SKM-1 (cell line): ENCODE measurements around the gene NPTX2.
"Not testable (repeated sequence)": the region's sequence is repeated elsewhere in the genome, so short reads cannot be mapped to it uniquely, and the experiment has no call there.

ENCODE experiments used
- DNase-seq: peaks from one replicate; lab custom pipeline; 2025; ENCODE audit not compliant: unreplicated experiment; lab: John Stamatoyannopoulos, UW

Gene NPTX2

GRCh38 chr7:98617051-98617959, at the start of gene NPTX2:
NPTX2 (plus strand) TSS chr7:98617285; CDS start chr7:98617462, 177 bp downstream.
- no peak for DNase-seq

- no peak for DNase-seq
These were observed 49.1 kb upstream of the NPTX2 start for GRCh38 chr7:98567991-98568390.

GRCh38 chr7:98568891-98569290, 48.2 kb upstream of the NPTX2 start:
- DNase-seq: no peak

- no peak for DNase-seq
These were observed 47.3 kb upstream of the NPTX2 start for GRCh38 chr7:98569691-98570337.

GRCh38 chr7:98571006-98571405, 46.1 kb upstream of the NPTX2 start:
- no peak for DNase-seq

- DNase-seq: no peak
These were observed 45.1 kb upstream of the NPTX2 start for GRCh38 chr7:98571986-98572385.

GRCh38 chr7:98572716-98573115, 44.4 kb upstream of the NPTX2 start:
- DNase-seq: not testable (repeated sequence)

- no peak for DNase-seq
These were observed 43.3 kb upstream of the NPTX2 start for GRCh38 chr7:98573816-98574215.

- no peak for DNase-seq
These were observed 41.2 kb upstream of the NPTX2 start for GRCh38 chr7:98575878-98576277.

- DNase-seq: no peak
These were observed 32.3 kb upstream of the NPTX2 start for GRCh38 chr7:98584830-98585229.

- no peak for DNase-seq
These were observed 25.2 kb upstream of the NPTX2 start for GRCh38 chr7:98591926-98592325.

GRCh38 chr7:98594348-98594747, 22.7 kb upstream of the NPTX2 start:
- DNase-seq: no peak

GRCh38 chr7:98594787-98595186, 22.3 kb upstream of the NPTX2 start:
- DNase-seq: no peak

- no peak for DNase-seq
These were observed 18.1 kb upstream of the NPTX2 start for GRCh38 chr7:98598846-98599615.

GRCh38 chr7:98599886-98600285, 17.2 kb upstream of the NPTX2 start:
- DNase-seq: no peak

GRCh38 chr7:98602755-98603398, 14.2 kb upstream of the NPTX2 start:
- DNase-seq: no peak

GRCh38 chr7:98603399-98603788, 13.7 kb upstream of the NPTX2 start:
- DNase-seq: no peak

GRCh38 chr7:98613601-98614425, 3.3 kb upstream of the NPTX2 start:
- DNase-seq: no peak

- DNase-seq: no peak
These were observed 569 bp upstream of the NPTX2 start for GRCh38 chr7:98616381-98617050.

GRCh38 chr7:98617960-98618418, 904 bp downstream of the NPTX2 start:
- DNase-seq: no peak
